ENCODE measurements around the gene KCND3. TPM values are rescaled to one million over a fixed set of nuclear protein-coding genes. Genes with fewer than 3 reads are reported as not detected.

Gene KCND3
- total RNA-seq, 1 experiment from 2014 or later, result 0.15 TPM

DNA sequence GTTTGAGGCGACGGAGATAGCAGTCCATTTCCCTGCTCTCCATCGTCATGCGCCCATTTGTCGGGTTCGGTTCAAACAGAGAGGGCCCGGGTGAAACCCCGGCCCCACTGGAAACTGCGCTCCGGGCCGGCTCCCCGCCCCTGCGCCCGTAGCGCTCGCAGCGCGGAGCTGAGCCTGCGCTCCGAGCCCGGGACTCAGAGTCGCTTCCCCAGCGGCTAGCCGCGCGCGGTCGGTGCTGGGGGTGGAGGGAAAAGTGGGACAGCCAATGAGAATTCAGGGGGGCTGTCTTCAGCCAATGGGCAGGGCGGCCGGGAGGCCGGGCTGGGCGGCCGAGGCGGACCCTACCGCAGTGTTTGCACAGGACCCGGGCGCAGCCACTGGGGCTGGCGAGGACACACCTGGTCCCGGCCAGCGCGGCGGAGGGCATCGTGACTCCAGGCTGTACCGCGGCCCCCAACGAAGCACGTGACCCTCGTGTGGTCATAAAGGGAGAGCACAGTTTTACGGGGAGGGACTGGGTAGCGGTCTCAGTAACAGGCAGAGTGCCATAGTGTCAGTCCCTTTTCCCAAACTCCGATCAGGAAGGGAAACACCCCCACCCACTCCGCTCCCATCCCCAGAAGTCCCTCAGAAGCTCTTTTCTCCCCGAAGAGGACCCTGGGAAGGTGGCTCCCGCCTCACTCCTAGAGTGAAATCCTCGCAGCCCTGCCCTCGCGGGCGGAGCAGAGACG, 250.1 kb downstream of the KCND3 start, which contains the start of gene INKA2:
INKA2 (minus strand) TSS at position 202 of the 731 bp plus-strand sequence; CDS start at position 49, 153 bp downstream.
- Histone ChIP-seq H3T11ph (ENCODE audit: low read length) (no peak within 1 kb of the TSS), H4K20me1 (ENCODE audit: control insufficient read depth, insufficient read depth, insufficient read length) (no peaks in the 10 kb centered on the region), H2BK15ac (ENCODE audit: low read depth, low read length) (no peak within 1 kb of the TSS), H3K23ac (ENCODE audit: insufficient read length, low read depth, low read length) (no peak within 1 kb of the TSS), H2BK20ac (ENCODE audit: low read depth, low read length, poor library complexity, severe bottlenecking) (no peak within 1 kb of the TSS), H2AFZ (ENCODE audit: low read length) (no peak within 1 kb of the TSS), H3K4me2 (ENCODE audit: insufficient read depth, insufficient read length, low read length) (peak within 1 kb of the TSS; percentile 81), H3K79me1 (ENCODE audit: insufficient read depth, low read depth, low read length, poor library complexity, severe bottlenecking) (no peaks in the 10 kb centered on the region), H3K18ac (ENCODE audit: insufficient read length, low read depth, low read length) (no peak within 1 kb of the TSS), H3K4ac (ENCODE audit: low read depth, low read length) (no peak within 1 kb of the TSS), H2BK120ac (ENCODE audit: low read depth, low read length, poor library complexity, severe bottlenecking) (no peak within 1 kb of the TSS), H3K23me2 (ENCODE audit: insufficient read length, low read depth, low read length, poor library complexity, severe bottlenecking) (peaks cover 19% of the 10 kb centered on the region), H3K14ac (ENCODE audit: insufficient read depth, low read length) (peak within 1 kb of the TSS; percentile 11; the same call in 1 of the 2 replicates), H3K79me2 (ENCODE audit: insufficient read depth, low read length) (no peaks in the 10 kb centered on the region; the same call in 1 of the 2 replicates), H4K8ac (replicated peaks; ENCODE audit: insufficient read length, low read depth, low read length) (no peak within 1 kb of the TSS), H3K9me3 (ENCODE audit: control insufficient read depth, low read depth, low read length) (no peaks in the 10 kb centered on the region), H3K27me3 (ENCODE audit: insufficient read depth, low read length) (no peaks in the 10 kb centered on the region), H3K27ac (ENCODE audit: insufficient read length, low read depth, low read length) (no peak within 1 kb of the TSS), H3K4me1 (ENCODE audit: insufficient read depth, low read length) (peaks cover 25% of the 10 kb centered on the region), H2BK12ac (ENCODE audit: insufficient read length, low read depth, low read length) (no peak within 1 kb of the TSS), H2BK5ac (ENCODE audit: insufficient read length, low read length) (no peak within 1 kb of the TSS), H2AK5ac (ENCODE audit: insufficient read length, low read length) (no peak within 1 kb of the TSS), H3K56ac (ENCODE audit: insufficient read length, low read depth, low read length) (no peak within 1 kb of the TSS), H3K9ac (ENCODE audit: extremely low read depth, insufficient read length, low read length) (peak within 1 kb of the TSS; percentile 15), H4K91ac (ENCODE audit: insufficient read length, low read depth, low read length) (no peak within 1 kb of the TSS), H4K5ac (ENCODE audit: insufficient read length, low read depth, low read length) (no peak within 1 kb of the TSS)
- Mint-ChIP-seq H3K9me3 (no peaks in the 10 kb centered on the region; a peak in 1 of 5 replicates), H3K36me3 (ENCODE audit: insufficient read depth in 1 of 3, low read depth in 3 of 3) (no peaks in the 10 kb centered on the region), H3K4me3 (peak within 1 kb of the TSS; percentile 90 to 92), H3K27ac (peak within 1 kb of the TSS; percentile 87 to 98 (median 97); a peak in 6 of 7 replicates), H3K27me3 (ENCODE audit: low read depth) (peaks cover 39% of the 10 kb centered on the region), H3K4me1 (peaks cover 10 to 15% of the 10 kb centered on the region in 2 experiments)
- DNase-seq, result peak; percentile 96
- TF ChIP-seq, protein P1, sequence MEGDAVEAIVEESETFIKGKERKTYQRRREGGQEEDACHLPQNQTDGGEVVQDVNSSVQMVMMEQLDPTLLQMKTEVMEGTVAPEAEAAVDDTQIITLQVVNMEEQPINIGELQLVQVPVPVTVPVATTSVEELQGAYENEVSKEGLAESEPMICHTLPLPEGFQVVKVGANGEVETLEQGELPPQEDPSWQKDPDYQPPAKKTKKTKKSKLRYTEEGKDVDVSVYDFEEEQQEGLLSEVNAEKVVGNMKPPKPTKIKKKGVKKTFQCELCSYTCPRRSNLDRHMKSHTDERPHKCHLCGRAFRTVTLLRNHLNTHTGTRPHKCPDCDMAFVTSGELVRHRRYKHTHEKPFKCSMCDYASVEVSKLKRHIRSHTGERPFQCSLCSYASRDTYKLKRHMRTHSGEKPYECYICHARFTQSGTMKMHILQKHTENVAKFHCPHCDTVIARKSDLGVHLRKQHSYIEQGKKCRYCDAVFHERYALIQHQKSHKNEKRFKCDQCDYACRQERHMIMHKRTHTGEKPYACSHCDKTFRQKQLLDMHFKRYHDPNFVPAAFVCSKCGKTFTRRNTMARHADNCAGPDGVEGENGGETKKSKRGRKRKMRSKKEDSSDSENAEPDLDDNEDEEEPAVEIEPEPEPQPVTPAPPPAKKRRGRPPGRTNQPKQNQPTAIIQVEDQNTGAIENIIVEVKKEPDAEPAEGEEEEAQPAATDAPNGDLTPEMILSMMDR (conservative IDR thresholded peaks at IDR 0.05), result no peak
- WGBS (ENCODE audit: extremely low coverage, insufficient read length, low lambda C conversion rate), result no CpG with 5 or more reads among the region's 59 CpGs

All from H9 (cell line).